ENCODE results near the gene ACVR1.
"Not testable (repeated sequence)": the region's sequence is repeated elsewhere in the genome, so short reads cannot be mapped to it uniquely, and the experiment has no call there.

ACVR1 gene

GRCh38 chr2:157894694-157895435, 18.7 kb upstream of the ACVR1 start:
- DNase-seq (ENCODE audit: low spot score) = no peak

GRCh38 chr2:157893611-157894010, 17.5 kb upstream of the ACVR1 start:
- DNase-seq (ENCODE audit: low spot score) = no peak

- no peak for DNase-seq (ENCODE audit: low spot score)
Measured at GRCh38 chr2:157891643-157892041, 15.5 kb upstream of the ACVR1 start.

- no peak for DNase-seq (ENCODE audit: low spot score)
Measured at GRCh38 chr2:157890969-157891642, 15.0 kb upstream of the ACVR1 start.

GRCh38 chr2:157887946-157888345, 11.8 kb upstream of the ACVR1 start:
- no peak for DNase-seq (ENCODE audit: low spot score)

- DNase-seq (ENCODE audit: low spot score) = not testable (repeated sequence)
Measured at GRCh38 chr2:157884533-157884932, 8.4 kb upstream of the ACVR1 start.

GRCh38 chr2:157880927-157881326, 4.8 kb upstream of the ACVR1 start:
- DNase-seq (ENCODE audit: low spot score) = no peak

GRCh38 chr2:157877761-157878400, 1.8 kb upstream of the ACVR1 start:
- DNase-seq (ENCODE audit: low spot score) = no peak

- no peak for DNase-seq (ENCODE audit: low spot score)
Measured at GRCh38 chr2:157876786-157877138, 632 bp upstream of the ACVR1 start.

- DNase-seq (ENCODE audit: low spot score) = peak; percentile 79
Measured at GRCh38 chr2:157875641-157876065, 477 bp downstream of the ACVR1 start.

GRCh38 chr2:157874997-157875640, 1.0 kb downstream of the ACVR1 start:
- DNase-seq (ENCODE audit: low spot score) = peak; percentile 70

GRCh38 chr2:157874348-157874747, 1.8 kb downstream of the ACVR1 start:
- DNase-seq (ENCODE audit: low spot score) = no peak

- DNase-seq (ENCODE audit: low spot score) = no peak
Measured at GRCh38 chr2:157872791-157873190, 3.3 kb downstream of the ACVR1 start.

GRCh38 chr2:157871415-157871814, 4.7 kb downstream of the ACVR1 start:
- DNase-seq (ENCODE audit: low spot score) = no peak

GRCh38 chr2:157868993-157869392, 7.1 kb downstream of the ACVR1 start:
- no peak for DNase-seq (ENCODE audit: low spot score)

GRCh38 chr2:157867703-157868102, 8.4 kb downstream of the ACVR1 start:
- no peak for DNase-seq (ENCODE audit: low spot score)

- no peak for DNase-seq (ENCODE audit: low spot score)
Measured at GRCh38 chr2:157866666-157867642, 9.2 kb downstream of the ACVR1 start.

GRCh38 chr2:157866202-157866601, 9.9 kb downstream of the ACVR1 start:
- no peak for DNase-seq (ENCODE audit: low spot score)

GRCh38 chr2:157864857-157865430, 11.2 kb downstream of the ACVR1 start:
- no peak for DNase-seq (ENCODE audit: low spot score)

- DNase-seq (ENCODE audit: low spot score) = no peak
Measured at GRCh38 chr2:157858846-157859245, 17.3 kb downstream of the ACVR1 start.

GRCh38 chr2:157857881-157858280, 18.2 kb downstream of the ACVR1 start:
- DNase-seq (ENCODE audit: low spot score) = no peak
